Measurements from ENCODE around the gene CXorf49. TPM values are rescaled to one million over a fixed set of nuclear protein-coding genes. Genes with fewer than 3 reads are reported as not detected.

The CXorf49 gene
- total RNA-seq: not detected

DNA sequence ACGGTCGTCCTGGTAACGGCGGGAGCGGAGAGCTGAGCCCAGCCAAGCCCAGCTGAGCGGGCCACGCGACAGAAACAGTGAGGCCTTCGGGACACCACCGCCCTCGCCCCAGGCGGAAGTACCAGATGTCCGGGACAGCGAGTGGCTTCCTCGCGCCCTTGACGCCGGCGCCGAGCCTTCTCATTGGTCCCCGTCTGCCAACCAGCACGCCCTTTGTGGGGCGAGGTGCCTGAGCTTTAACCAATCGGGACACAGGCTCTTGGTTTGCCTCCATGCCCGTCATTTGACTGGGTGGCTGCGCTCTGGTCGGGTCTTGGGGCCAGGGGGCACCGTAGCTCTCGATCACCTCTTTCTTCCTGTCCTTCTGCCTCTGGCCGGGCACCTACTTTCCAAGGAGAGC, at the start of gene CXorf49:
Gene CXorf49, minus strand, starts transcription at position 101 of the 400 bp plus-strand sequence. CDS start 134 bp downstream, outside the sequence.

DNA sequence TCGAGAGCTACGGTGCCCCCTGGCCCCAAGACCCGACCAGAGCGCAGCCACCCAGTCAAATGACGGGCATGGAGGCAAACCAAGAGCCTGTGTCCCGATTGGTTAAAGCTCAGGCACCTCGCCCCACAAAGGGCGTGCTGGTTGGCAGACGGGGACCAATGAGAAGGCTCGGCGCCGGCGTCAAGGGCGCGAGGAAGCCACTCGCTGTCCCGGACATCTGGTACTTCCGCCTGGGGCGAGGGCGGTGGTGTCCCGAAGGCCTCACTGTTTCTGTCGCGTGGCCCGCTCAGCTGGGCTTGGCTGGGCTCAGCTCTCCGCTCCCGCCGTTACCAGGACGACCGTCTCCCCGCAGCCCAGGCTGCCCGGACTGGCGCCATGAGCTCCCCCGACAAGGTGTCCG, 45.0 kb upstream of the CXorf49 start, which contains the start of gene CXorf49B:
Gene CXorf49B, plus strand, starts transcription at position 301 of the 400 bp plus-strand sequence. Its CDS starts 75 bp downstream, at position 376.

DNA sequence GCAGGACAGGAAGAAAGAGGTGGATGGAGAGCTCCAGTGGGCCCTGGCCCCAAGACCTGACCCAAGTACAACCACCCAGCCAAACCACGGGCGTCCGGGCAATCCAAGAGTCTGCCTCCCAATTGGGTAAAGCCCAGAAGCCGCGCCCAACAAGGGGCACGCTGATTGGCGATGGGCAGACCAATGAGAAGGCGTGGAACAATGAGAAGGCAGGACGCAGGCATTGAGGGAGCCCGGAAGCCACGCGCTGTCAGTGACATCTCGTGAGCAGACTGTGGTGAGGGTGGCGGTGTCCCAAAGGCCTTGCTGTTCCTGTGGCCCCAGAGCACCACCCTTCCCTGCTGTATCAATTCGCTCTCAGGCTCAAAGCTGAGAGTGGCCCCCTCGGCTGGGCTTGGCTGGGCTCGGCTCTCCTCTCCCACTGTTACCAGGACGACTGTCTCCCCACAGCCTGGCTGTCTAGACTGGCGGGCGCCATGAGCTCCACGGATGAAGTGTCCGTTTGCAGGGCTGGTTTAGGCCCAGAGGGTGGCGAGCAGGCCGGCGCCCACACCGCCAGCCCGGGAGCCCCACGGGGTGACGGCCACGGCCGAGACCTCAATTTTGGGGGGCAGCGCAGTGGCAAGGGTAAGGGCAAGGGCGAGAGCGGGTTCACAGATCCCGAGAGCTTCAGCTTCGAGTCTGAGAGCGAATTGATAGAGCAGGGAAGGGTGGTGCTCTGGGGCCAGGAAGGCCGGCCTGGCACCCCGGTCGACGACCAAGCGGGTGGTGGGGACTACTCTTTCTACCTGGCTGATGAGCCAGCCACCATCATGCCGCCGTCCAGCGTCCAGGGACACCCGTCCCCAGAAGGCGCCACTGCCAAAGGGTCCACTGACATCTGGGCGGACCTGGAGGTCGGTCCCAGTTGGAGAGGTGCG, 50.5 kb downstream of the CXorf49 start, which contains the start of gene LOC101059915:
Gene LOC101059915, plus strand, starts transcription at position 219 of the 920 bp plus-strand sequence.

Small RNA genes lying within 50 kb of the gene (small RNA-seq; reads per million reads assigned to genes)
- 0 reads per million in 2 donors for gene BX276092.4
- 0 reads per million in 2 donors for gene BX276092.6
- gene BX276092.8: 0 reads per million in 2 donors

Other genes with a start within 250 kb of the CXorf49 start
- gene OGT, start 185.2 kb downstream of the CXorf49 start, total RNA-seq: 100 to 1,000 TPM in 1 of 2 donors, 10 to 100 TPM in 1; 84.3 to 103 TPM
- 1 to 10 TPM; 1.7 to 2.0 TPM for gene GCNA, start 139.8 kb downstream of the CXorf49 start, total RNA-seq
- under 1 TPM in 1 of 2 donors, not detected in 1; under 0.01 TPM for gene CXCR3, start 99.8 kb downstream of the CXorf49 start, total RNA-seq
- not detected for gene CXorf49B, start 45.1 kb upstream of the CXorf49 start, total RNA-seq
- under 1 TPM in 1 of 2 donors, not detected in 1; under 0.01 TPM for gene NHSL2, start 192.6 kb upstream of the CXorf49 start, total RNA-seq

Data from melanocyte of skin (primary cell).